Measurements from ENCODE around the gene OTUD1.

GRCh38 chr10:23408330-23408976, 30.4 kb upstream of the OTUD1 start:
- no peak for TF ChIP-seq CTCF (IDR thresholded peaks at IDR 0.05; ENCODE audit: low read length)
- TF ChIP-seq EZH2 (IDR thresholded peaks at IDR 0.05; ENCODE audit: borderline replicate concordance, low read length), result no peak

Measured in OCI-LY1 (cell line).